ENCODE data around the gene SERPINA3. TPM values are rescaled to one million over a fixed set of nuclear protein-coding genes. Genes with fewer than 3 reads are reported as not detected.

The SERPINA3 gene
- total RNA-seq, 1 experiment from 2014 or later, result 0.17 TPM

DNA sequence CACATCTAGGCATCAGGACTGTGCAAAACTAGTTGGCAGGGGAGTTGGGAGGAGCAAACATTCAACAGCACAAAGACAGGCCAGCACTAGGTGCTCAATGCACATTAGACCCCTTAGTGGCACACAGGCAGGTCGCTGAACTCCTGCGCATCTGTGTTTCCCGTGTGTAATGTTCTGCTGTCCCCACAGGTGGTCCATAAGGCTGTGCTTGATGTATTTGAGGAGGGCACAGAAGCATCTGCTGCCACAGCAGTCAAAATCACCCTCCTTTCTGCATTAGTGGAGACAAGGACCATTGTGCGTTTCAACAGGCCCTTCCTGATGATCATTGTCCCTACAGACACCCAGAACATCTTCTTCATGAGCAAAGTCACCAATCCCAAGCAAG is 11.2 kb downstream of the SERPINA3 start:
- intact Hi-C loops (cut with micrococcal nuclease; ENCODE audit: unreplicated experiment), result no loop called here
- TF ChIP-seq EZH2 (IDR thresholded peaks at IDR 0.05; ENCODE audit: borderline replicate concordance, low read depth, low read length, poor library complexity, severe bottlenecking), result no peak
- TF ChIP-seq, protein P1, sequence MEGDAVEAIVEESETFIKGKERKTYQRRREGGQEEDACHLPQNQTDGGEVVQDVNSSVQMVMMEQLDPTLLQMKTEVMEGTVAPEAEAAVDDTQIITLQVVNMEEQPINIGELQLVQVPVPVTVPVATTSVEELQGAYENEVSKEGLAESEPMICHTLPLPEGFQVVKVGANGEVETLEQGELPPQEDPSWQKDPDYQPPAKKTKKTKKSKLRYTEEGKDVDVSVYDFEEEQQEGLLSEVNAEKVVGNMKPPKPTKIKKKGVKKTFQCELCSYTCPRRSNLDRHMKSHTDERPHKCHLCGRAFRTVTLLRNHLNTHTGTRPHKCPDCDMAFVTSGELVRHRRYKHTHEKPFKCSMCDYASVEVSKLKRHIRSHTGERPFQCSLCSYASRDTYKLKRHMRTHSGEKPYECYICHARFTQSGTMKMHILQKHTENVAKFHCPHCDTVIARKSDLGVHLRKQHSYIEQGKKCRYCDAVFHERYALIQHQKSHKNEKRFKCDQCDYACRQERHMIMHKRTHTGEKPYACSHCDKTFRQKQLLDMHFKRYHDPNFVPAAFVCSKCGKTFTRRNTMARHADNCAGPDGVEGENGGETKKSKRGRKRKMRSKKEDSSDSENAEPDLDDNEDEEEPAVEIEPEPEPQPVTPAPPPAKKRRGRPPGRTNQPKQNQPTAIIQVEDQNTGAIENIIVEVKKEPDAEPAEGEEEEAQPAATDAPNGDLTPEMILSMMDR (conservative IDR thresholded peaks at IDR 0.05; ENCODE audit: low read depth, low read length), result no peak
- Histone ChIP-seq H3K9me3 (ENCODE audit: low read depth, low read length, poor library complexity, severe bottlenecking) (peaks cover 3% of the 10 kb centered on the region), H3K27ac (ENCODE audit: low read depth, low read length, poor library complexity, severe bottlenecking) (no peak overlapping the region), H3K4me1 (ENCODE audit: insufficient read depth, low read length, poor library complexity, severe bottlenecking) (no peaks in the 10 kb centered on the region), H3K4me3 (ENCODE audit: low read depth, low read length, poor library complexity, severe bottlenecking) (no peak overlapping the region), H3K27me3 (replicated peaks; ENCODE audit: insufficient read depth, low read depth, low read length, poor library complexity) (no peaks in the 10 kb centered on the region), H3K36me3 (ENCODE audit: insufficient read depth, low read length, poor library complexity, severe bottlenecking) (no peaks in the 10 kb centered on the region)
- POLR2A ChIA-PET (ENCODE audit: low non-redundant PET), result interaction anchor here (0.6 kb wide), 1 partner anchor 332 kb away, joined by 3 read pairs; no protein-coding TSS in a partner anchor
- CTCF ChIA-PET, result no interaction called here
- no TSS peak for BruUV-seq (replicated peaks)
- no peak for DNase-seq (ENCODE audit: low spot score)

DNA sequence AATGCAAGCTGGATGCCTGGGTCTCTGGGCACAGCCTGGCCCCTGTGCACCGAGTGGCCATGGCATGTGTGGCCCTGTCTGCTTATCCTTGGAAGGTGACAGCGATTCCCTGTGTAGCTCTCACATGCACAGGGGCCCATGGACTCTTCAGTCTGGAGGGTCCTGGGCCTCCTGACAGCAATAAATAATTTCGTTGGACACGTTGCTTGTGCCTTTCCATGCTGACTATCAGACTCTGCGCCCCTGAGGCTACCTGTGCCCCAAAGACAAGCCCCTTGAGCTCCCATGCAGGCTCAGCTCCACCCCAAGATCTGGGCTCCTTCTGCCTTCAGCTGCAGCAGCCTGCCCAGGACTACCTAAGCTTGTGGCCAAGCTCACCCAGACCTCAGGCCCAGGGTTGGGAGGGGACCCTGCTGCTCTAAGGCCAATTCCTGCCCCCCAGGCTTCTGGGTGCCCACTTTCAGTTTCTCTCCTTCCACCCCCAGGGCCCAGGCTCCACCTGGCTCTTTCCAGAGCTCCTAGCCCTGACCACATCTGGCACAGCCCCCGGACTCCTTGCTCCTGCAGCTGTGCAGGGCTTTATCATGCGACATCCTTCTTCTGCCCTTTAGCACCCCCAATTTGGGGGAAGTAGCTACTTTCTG is 11.8 kb downstream of the SERPINA3 start:
- POLR2A ChIA-PET (ENCODE audit: low non-redundant PET), result no interaction called here
- H3K4me3 ChIP-seq (ENCODE audit: low read depth, low read length, poor library complexity, severe bottlenecking), result no peak overlapping the region
- CTCF ChIA-PET, result no interaction called here
- TF ChIP-seq, protein P1 (conservative IDR thresholded peaks at IDR 0.05; ENCODE audit: low read depth, low read length), result no peak
- no peak for TF ChIP-seq EZH2 (IDR thresholded peaks at IDR 0.05; ENCODE audit: borderline replicate concordance, low read depth, low read length, poor library complexity, severe bottlenecking)
- no peaks in the 10 kb centered on the region for H3K36me3 ChIP-seq (ENCODE audit: insufficient read depth, low read length, poor library complexity, severe bottlenecking)
- H3K27me3 ChIP-seq (replicated peaks; ENCODE audit: insufficient read depth, low read depth, low read length, poor library complexity), result no peaks in the 10 kb centered on the region
- no peaks in the 10 kb centered on the region for H3K9me3 ChIP-seq (ENCODE audit: low read depth, low read length, poor library complexity, severe bottlenecking)
- intact Hi-C loops (cut with micrococcal nuclease; ENCODE audit: unreplicated experiment), result no loop called here
- H3K4me1 ChIP-seq (ENCODE audit: insufficient read depth, low read length, poor library complexity, severe bottlenecking), result no peaks in the 10 kb centered on the region
- H3K27ac ChIP-seq (ENCODE audit: low read depth, low read length, poor library complexity, severe bottlenecking), result no peak overlapping the region
- DNase-seq (ENCODE audit: low spot score), result no peak
- no TSS peak for BruUV-seq (replicated peaks)

DNA sequence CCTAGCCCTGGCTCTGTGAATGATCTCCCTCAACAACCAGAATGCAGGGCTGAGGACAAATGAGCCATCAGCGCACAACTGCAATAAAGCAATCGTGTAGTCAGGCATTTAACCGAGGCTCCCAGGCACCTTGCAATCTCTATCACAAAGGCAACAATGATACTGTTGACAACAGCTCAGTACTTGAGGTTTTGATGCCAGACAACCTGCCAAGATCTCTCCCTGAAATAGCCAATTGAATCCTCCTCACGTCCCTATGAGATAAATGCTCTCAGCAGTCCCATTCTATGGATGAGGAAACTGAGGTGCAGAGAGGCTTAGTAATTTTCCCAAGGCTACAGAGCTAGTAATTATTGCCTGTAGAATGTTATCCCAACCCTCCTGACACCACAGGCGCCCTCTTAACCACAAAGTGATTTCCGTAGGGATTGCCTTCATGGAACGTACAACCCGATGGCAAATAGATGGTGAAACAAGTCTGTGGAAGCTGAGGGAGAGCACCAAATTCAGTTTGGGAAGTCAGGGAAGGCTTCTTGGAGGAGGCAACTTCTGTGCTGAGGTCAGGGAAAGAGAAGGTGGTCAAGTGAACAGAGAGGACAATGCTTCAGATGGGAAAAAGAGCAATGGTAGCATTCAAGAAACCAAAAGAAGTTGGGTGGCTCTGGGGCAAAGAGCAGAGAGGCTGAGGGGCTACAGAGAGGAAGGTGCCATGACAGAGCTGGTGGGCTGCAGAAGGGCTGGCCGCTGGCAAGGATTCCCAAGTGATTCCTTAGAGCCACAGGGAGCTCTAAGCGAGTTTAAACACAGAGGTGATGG is 12.6 kb downstream of the SERPINA3 start:
- H3K4me3 ChIP-seq (ENCODE audit: low read depth, low read length, poor library complexity, severe bottlenecking), result no peak overlapping the region
- no peak for DNase-seq (ENCODE audit: low spot score)
- H3K9me3 ChIP-seq (ENCODE audit: low read depth, low read length, poor library complexity, severe bottlenecking), result no peaks in the 10 kb centered on the region
- no peak for TF ChIP-seq EZH2 (IDR thresholded peaks at IDR 0.05; ENCODE audit: borderline replicate concordance, low read depth, low read length, poor library complexity, severe bottlenecking)
- TF ChIP-seq, protein P1 (conservative IDR thresholded peaks at IDR 0.05; ENCODE audit: low read depth, low read length), result no peak
- no peak overlapping the region for H3K27ac ChIP-seq (ENCODE audit: low read depth, low read length, poor library complexity, severe bottlenecking)
- no peaks in the 10 kb centered on the region for H3K36me3 ChIP-seq (ENCODE audit: insufficient read depth, low read length, poor library complexity, severe bottlenecking)
- BruUV-seq (replicated peaks), result no TSS peak
- no peaks in the 10 kb centered on the region for H3K27me3 ChIP-seq (replicated peaks; ENCODE audit: insufficient read depth, low read depth, low read length, poor library complexity)
- intact Hi-C loops (cut with micrococcal nuclease; ENCODE audit: unreplicated experiment), result no loop called here
- ChIA-PET POLR2A (ENCODE audit: low non-redundant PET) (no interaction called here), CTCF (no interaction called here)
- H3K4me1 ChIP-seq (ENCODE audit: insufficient read depth, low read length, poor library complexity, severe bottlenecking), result no peaks in the 10 kb centered on the region
